SU-DHL-6 (cell line): ENCODE data around the gene PCIF1.

Source experiments
- H2AFZ ChIP-seq: fragments of 200-600 bp; sonication (generic); 2 replicates; pipeline ENCODE4 v1.6.1; 2014; ENCODE audit warnings: low read depth, mild to moderate bottlenecking, moderate library complexity, mixed read lengths, antibody characterized with exemption, low read length; ENCODE audit not compliant: severe bottlenecking
- H3F3A ChIP-seq: fragments of 200-600 bp; shearing (Covaris generic); 2 replicates; pipeline ENCODE4 v1.6.0; 2016; ENCODE audit warnings: antibody characterized with exemption, mild to moderate bottlenecking; ENCODE audit not compliant: insufficient read depth
- H3K27ac ChIP-seq: fragments of 200-600 bp; sonication (generic); 2 replicates; pipeline ENCODE4 v1.5.1; 2016; ENCODE audit warnings: low read depth, mild to moderate bottlenecking, low read length, moderate library complexity, mixed read lengths
- H3K27me3 ChIP-seq: fragments of 200-600 bp; sonication (generic), shearing (Covaris generic); 2 replicates; pipeline ENCODE4 v1.6.0; 2014; ENCODE audit warnings: mild to moderate bottlenecking, low read length
- H3K36me3 ChIP-seq: fragments of 200-600 bp; sonication (generic); 2 replicates; pipeline ENCODE4 v1.6.1; 2014; ENCODE audit warnings: mild to moderate bottlenecking, low read length, mixed read lengths
- H3K4me2 ChIP-seq: fragments of 300-600, 200-600 bp; shearing (Covaris generic), sonication (generic); 2 replicates; pipeline ENCODE4 v1.6.0; 2014; ENCODE audit warnings: low read length, low read depth, mild to moderate bottlenecking; ENCODE audit not compliant: poor library complexity, severe bottlenecking
- H3K4me3 ChIP-seq: fragments of 200-600 bp; sonication (generic); 2 replicates; pipeline ENCODE4 v1.5.1; 2014; ENCODE audit warnings: antibody characterized with exemption, low read length, mild to moderate bottlenecking, mixed read lengths; ENCODE audit not compliant: insufficient read depth, poor library complexity, severe bottlenecking
- H3K79me2 ChIP-seq: fragments of 200-600 bp; sonication (generic); 2 replicates; pipeline ENCODE4 v1.6.1; 2014; ENCODE audit warnings: mild to moderate bottlenecking, low read length, moderate library complexity; ENCODE audit not compliant: insufficient read depth
- H3K9ac ChIP-seq: fragments of 200-600 bp; sonication (generic); 2 replicates; pipeline ENCODE4 v1.7.0; 2014; ENCODE audit warnings: mild to moderate bottlenecking, low read length
- H3K9me2 ChIP-seq: fragments of 200-600 bp; sonication (generic); replicated peaks from 2 replicates; pipeline ENCODE4 v1.6.1; 2014; ENCODE audit warnings: low read length; ENCODE audit not compliant: insufficient read depth
- H3K9me3 ChIP-seq: fragments of 200-600 bp; sonication (generic); 2 replicates; pipeline ENCODE4 v1.6.1; 2014; ENCODE audit warnings: low read length, mixed read lengths; ENCODE audit not compliant: insufficient read depth
- H4K20me1 ChIP-seq: fragments of 200-600 bp; sonication (generic); 2 replicates; pipeline ENCODE4 v1.6.1; 2014; ENCODE audit warnings: low read depth, mild to moderate bottlenecking, antibody characterized with exemption, low read length, moderate library complexity, mixed read lengths
- EZH2phosphoT487 ChIP-seq: fragments of 200-600 bp; sonication (generic), shearing (Covaris generic); conservative IDR thresholded peaks from 2 replicates; pipeline ENCODE4 v1.6.1; 2018; ENCODE audit warnings: mild to moderate bottlenecking, antibody characterized with exemption, low read length, moderate library complexity, mixed read lengths
- TF ChIP-seq, protein P1 (sequence below): fragments of 200-600 bp; sonication (generic); IDR thresholded peaks from one replicate; pipeline ENCODE4 v1.5.1; 2017; ENCODE audit warnings: antibody characterized with exemption, mild to moderate bottlenecking, low read length, moderate library complexity; ENCODE audit not compliant: insufficient read depth, poor library complexity, severe bottlenecking

PCIF1 gene

DNA sequence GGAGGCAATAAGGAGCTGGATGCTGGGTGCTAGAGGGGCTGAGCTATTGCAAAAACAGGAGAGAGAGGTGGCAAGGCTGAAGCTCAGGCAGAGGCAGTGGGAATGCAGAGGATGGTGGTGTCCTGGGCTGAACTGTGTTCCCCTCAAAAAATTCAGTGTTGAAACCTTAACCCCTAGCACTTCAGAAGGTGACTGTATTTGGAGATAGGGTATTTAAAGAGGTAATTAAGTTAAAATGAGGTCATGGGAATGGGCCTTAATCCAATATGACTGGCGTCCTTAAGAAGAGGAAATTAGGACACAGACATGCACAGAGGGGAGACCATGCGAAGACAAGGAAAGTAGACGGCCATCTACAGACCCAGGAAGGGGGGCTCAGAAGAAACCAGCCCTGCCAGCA lies 62.7 kb downstream of the PCIF1 start:
- Histone ChIP-seq H3K79me2 (no peaks in the 10 kb centered on the region), H3K4me3 (no peak overlapping the region), H3K27ac (no peak overlapping the region), H3K36me3 (no peaks in the 10 kb centered on the region), H3K9ac (no peak overlapping the region), H3K9me2 (no peaks in the 10 kb centered on the region), H3K4me2 (no peak overlapping the region), H2AFZ (no peak overlapping the region), H3K9me3 (no peaks in the 10 kb centered on the region), H3K27me3 (no peaks in the 10 kb centered on the region), H4K20me1 (no peaks in the 10 kb centered on the region), H3F3A (no peaks in the 10 kb centered on the region)
- TF ChIP-seq, protein P1, sequence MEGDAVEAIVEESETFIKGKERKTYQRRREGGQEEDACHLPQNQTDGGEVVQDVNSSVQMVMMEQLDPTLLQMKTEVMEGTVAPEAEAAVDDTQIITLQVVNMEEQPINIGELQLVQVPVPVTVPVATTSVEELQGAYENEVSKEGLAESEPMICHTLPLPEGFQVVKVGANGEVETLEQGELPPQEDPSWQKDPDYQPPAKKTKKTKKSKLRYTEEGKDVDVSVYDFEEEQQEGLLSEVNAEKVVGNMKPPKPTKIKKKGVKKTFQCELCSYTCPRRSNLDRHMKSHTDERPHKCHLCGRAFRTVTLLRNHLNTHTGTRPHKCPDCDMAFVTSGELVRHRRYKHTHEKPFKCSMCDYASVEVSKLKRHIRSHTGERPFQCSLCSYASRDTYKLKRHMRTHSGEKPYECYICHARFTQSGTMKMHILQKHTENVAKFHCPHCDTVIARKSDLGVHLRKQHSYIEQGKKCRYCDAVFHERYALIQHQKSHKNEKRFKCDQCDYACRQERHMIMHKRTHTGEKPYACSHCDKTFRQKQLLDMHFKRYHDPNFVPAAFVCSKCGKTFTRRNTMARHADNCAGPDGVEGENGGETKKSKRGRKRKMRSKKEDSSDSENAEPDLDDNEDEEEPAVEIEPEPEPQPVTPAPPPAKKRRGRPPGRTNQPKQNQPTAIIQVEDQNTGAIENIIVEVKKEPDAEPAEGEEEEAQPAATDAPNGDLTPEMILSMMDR, result no peak
- TF ChIP-seq EZH2phosphoT487, result no peak
